Measurements from ENCODE around the gene ARHGAP42. TPM values are rescaled to one million over a fixed set of nuclear protein-coding genes. Genes with fewer than 3 reads are reported as not detected.

The ARHGAP42 gene
- total RNA-seq, 5 donors from 2014 or later (not counting 1 experiment from before 2014, with no cell fraction given) = 0.13 to 0.82 (median 0.49) TPM

GRCh38 chr11:100727410-100727809, 40.3 kb downstream of the ARHGAP42 start:
- WGBS (ENCODE audit: insufficient coverage) = 81% methylated on average over 2 of the region's 9 CpGs
- no peak for ATAC-seq (replicated peaks in 1 of 4)
- POLR2A ChIA-PET = no interaction called here

GRCh38 chr11:100730266-100730665, 43.2 kb downstream of the ARHGAP42 start:
- Histone ChIP-seq H3K27ac (ENCODE audit: low read length) (no peak overlapping the region), H3K27me3 (replicated peaks in 1 of 2; ENCODE audit: control insufficient read depth in 2 of 2, extremely low read depth in 1 of 2, insufficient read depth in 2 of 2, low read length in 1 of 2) (no peaks in the 10 kb centered on the region), H3K4me1 (ENCODE audit: control insufficient read depth in 1 of 2, extremely low read depth in 1 of 2, insufficient read depth in 2 of 2, low read length in 2 of 2) (no peaks in the 10 kb centered on the region), H3K4me3 (ENCODE audit: control insufficient read depth in 1 of 2, extremely low read depth in 1 of 2, low read length in 1 of 2) (no peak overlapping the region), H3K36me3 (ENCODE audit: control insufficient read depth in 2 of 2, extremely low read depth in 1 of 2, insufficient read depth in 1 of 2, low read length in 1 of 2) (no peaks in the 10 kb centered on the region), H3K9me3 (no peaks in the 10 kb centered on the region)
- DNase-seq (no peak), ATAC-seq (replicated peaks in 1 of 4) (no peak)
- Mint-ChIP-seq H3K9me3 (peaks cover 0 to 6% (median 3%) of the 10 kb centered on the region in 3 donors), H3K4me1 (no peaks in the 10 kb centered on the region), H3K27ac (no peak overlapping the region), H3K27me3 (no peaks in the 10 kb centered on the region), H3K4me3 (no peak overlapping the region), H3K36me3 (no peaks in the 10 kb centered on the region)
- ChIA-PET CTCF (no interaction called here), POLR2A (no interaction called here)
- WGBS (ENCODE audit: insufficient coverage) = 80% methylated on average over 2 of the region's 3 CpGs

More at GRCh38 chr11:100727410-100727809, 40.3 kb downstream of the ARHGAP42 start:
- H3K36me3 Mint-ChIP-seq = no peaks in the 10 kb centered on the region
- H3K27ac Mint-ChIP-seq = no peak overlapping the region
- CTCF ChIA-PET = no interaction called here
- DNase-seq = no peak
- H3K4me3 Mint-ChIP-seq = no peak overlapping the region
- no peaks in the 10 kb centered on the region for H3K27me3 Mint-ChIP-seq
- Histone ChIP-seq H3K9me3 (no peaks in the 10 kb centered on the region), H3K27ac (ENCODE audit: low read length) (no peak overlapping the region), H3K36me3 (ENCODE audit: control insufficient read depth in 2 of 2, extremely low read depth in 1 of 2, insufficient read depth in 1 of 2, low read length in 1 of 2) (no peaks in the 10 kb centered on the region), H3K4me3 (ENCODE audit: control insufficient read depth in 1 of 2, extremely low read depth in 1 of 2, low read length in 1 of 2) (no peak overlapping the region), H3K27me3 (replicated peaks in 1 of 2; ENCODE audit: control insufficient read depth in 2 of 2, extremely low read depth in 1 of 2, insufficient read depth in 2 of 2, low read length in 1 of 2) (no peaks in the 10 kb centered on the region), H3K4me1 (ENCODE audit: control insufficient read depth in 1 of 2, extremely low read depth in 1 of 2, insufficient read depth in 2 of 2, low read length in 2 of 2) (no peaks in the 10 kb centered on the region)
- H3K4me1 Mint-ChIP-seq = no peaks in the 10 kb centered on the region
- peaks cover 0 to 2% (median 0%) of the 10 kb centered on the region in 3 donors for H3K9me3 Mint-ChIP-seq

- Mint-ChIP-seq H3K4me1 (no peaks in the 10 kb centered on the region), H3K27me3 (no peaks in the 10 kb centered on the region), H3K27ac (no peak overlapping the region), H3K36me3 (no peaks in the 10 kb centered on the region), H3K9me3 (peaks cover 0 to 5% (median 4%) of the 10 kb centered on the region in 3 donors), H3K4me3 (no peak overlapping the region)
- no peak overlapping the region for H3K27ac ChIP-seq (ENCODE audit: low read length)
- no peaks in the 10 kb centered on the region for H3K9me3 ChIP-seq
- ChIA-PET CTCF (no interaction called here), POLR2A (no interaction called here)
- H3K27me3 ChIP-seq (replicated peaks in 1 of 2; ENCODE audit: control insufficient read depth in 2 of 2, extremely low read depth in 1 of 2, insufficient read depth in 2 of 2, low read length in 1 of 2) = no peaks in the 10 kb centered on the region
- no peaks in the 10 kb centered on the region for H3K4me1 ChIP-seq (ENCODE audit: control insufficient read depth in 1 of 2, extremely low read depth in 1 of 2, insufficient read depth in 2 of 2, low read length in 2 of 2)
- H3K4me3 ChIP-seq (ENCODE audit: control insufficient read depth in 1 of 2, extremely low read depth in 1 of 2, low read length in 1 of 2) = no peak overlapping the region
- no CpG with 5 or more reads among the region's 1 CpG for WGBS (ENCODE audit: insufficient coverage)
- no peak for ATAC-seq (replicated peaks in 1 of 4)
- DNase-seq = no peak
- H3K36me3 ChIP-seq (ENCODE audit: control insufficient read depth in 2 of 2, extremely low read depth in 1 of 2, insufficient read depth in 1 of 2, low read length in 1 of 2) = no peaks in the 10 kb centered on the region
These were observed 44.4 kb downstream of the ARHGAP42 start for GRCh38 chr11:100731471-100731870.

- DNase-seq = no peak
- Mint-ChIP-seq H3K9me3 (peaks cover 0 to 5% (median 4%) of the 10 kb centered on the region in 3 donors), H3K4me3 (no peak overlapping the region), H3K27me3 (no peaks in the 10 kb centered on the region), H3K4me1 (no peaks in the 10 kb centered on the region), H3K27ac (no peak overlapping the region), H3K36me3 (no peaks in the 10 kb centered on the region)
- Histone ChIP-seq H3K36me3 (ENCODE audit: control insufficient read depth in 2 of 2, extremely low read depth in 1 of 2, insufficient read depth in 1 of 2, low read length in 1 of 2) (no peaks in the 10 kb centered on the region), H3K4me3 (ENCODE audit: control insufficient read depth in 1 of 2, extremely low read depth in 1 of 2, low read length in 1 of 2) (no peak overlapping the region), H3K9me3 (no peaks in the 10 kb centered on the region), H3K27ac (ENCODE audit: low read length) (no peak overlapping the region), H3K4me1 (ENCODE audit: control insufficient read depth in 1 of 2, extremely low read depth in 1 of 2, insufficient read depth in 2 of 2, low read length in 2 of 2) (no peaks in the 10 kb centered on the region), H3K27me3 (replicated peaks in 1 of 2; ENCODE audit: control insufficient read depth in 2 of 2, extremely low read depth in 1 of 2, insufficient read depth in 2 of 2, low read length in 1 of 2) (no peaks in the 10 kb centered on the region)
- ChIA-PET CTCF (no interaction called here), POLR2A (no interaction called here)
- no peak for ATAC-seq (replicated peaks in 1 of 4)
These were observed 45.9 kb downstream of the ARHGAP42 start for GRCh38 chr11:100732949-100733348.

GRCh38 chr11:100734743-100735527, 47.8 kb downstream of the ARHGAP42 start:
- H3K36me3 Mint-ChIP-seq = no peaks in the 10 kb centered on the region
- no CpG with 5 or more reads among the region's 1 CpG for WGBS (ENCODE audit: insufficient coverage)

GRCh38 chr11:100735949-100736675, 49.0 kb downstream of the ARHGAP42 start:
- Histone ChIP-seq H3K27ac (ENCODE audit: low read length) (no peak overlapping the region), H3K27me3 (replicated peaks in 1 of 2; ENCODE audit: control insufficient read depth in 2 of 2, extremely low read depth in 1 of 2, insufficient read depth in 2 of 2, low read length in 1 of 2) (no peaks in the 10 kb centered on the region), H3K4me1 (ENCODE audit: control insufficient read depth in 1 of 2, extremely low read depth in 1 of 2, insufficient read depth in 2 of 2, low read length in 2 of 2) (no peaks in the 10 kb centered on the region), H3K36me3 (ENCODE audit: control insufficient read depth in 2 of 2, extremely low read depth in 1 of 2, insufficient read depth in 1 of 2, low read length in 1 of 2) (no peaks in the 10 kb centered on the region), H3K4me3 (ENCODE audit: control insufficient read depth in 1 of 2, extremely low read depth in 1 of 2, low read length in 1 of 2) (no peak overlapping the region), H3K9me3 (no peaks in the 10 kb centered on the region)
- Mint-ChIP-seq H3K9me3 (peaks cover 0 to 5% (median 4%) of the 10 kb centered on the region in 3 donors), H3K4me1 (no peaks in the 10 kb centered on the region), H3K4me3 (no peak overlapping the region), H3K27me3 (no peaks in the 10 kb centered on the region), H3K27ac (no peak overlapping the region), H3K36me3 (no peaks in the 10 kb centered on the region)
- DNase-seq (no peak), ATAC-seq (replicated peaks in 1 of 4) (no peak)
- ChIA-PET CTCF (no interaction called here), POLR2A (no interaction called here)
- 71% methylated on average over 1 of the region's 5 CpGs for WGBS (ENCODE audit: insufficient coverage)

More at GRCh38 chr11:100734743-100735527, 47.8 kb downstream of the ARHGAP42 start:
- Histone ChIP-seq H3K9me3 (no peaks in the 10 kb centered on the region), H3K4me3 (ENCODE audit: control insufficient read depth in 1 of 2, extremely low read depth in 1 of 2, low read length in 1 of 2) (no peak overlapping the region), H3K27ac (ENCODE audit: low read length) (no peak overlapping the region), H3K27me3 (replicated peaks in 1 of 2; ENCODE audit: control insufficient read depth in 2 of 2, extremely low read depth in 1 of 2, insufficient read depth in 2 of 2, low read length in 1 of 2) (no peaks in the 10 kb centered on the region), H3K4me1 (ENCODE audit: control insufficient read depth in 1 of 2, extremely low read depth in 1 of 2, insufficient read depth in 2 of 2, low read length in 2 of 2) (no peaks in the 10 kb centered on the region), H3K36me3 (ENCODE audit: control insufficient read depth in 2 of 2, extremely low read depth in 1 of 2, insufficient read depth in 1 of 2, low read length in 1 of 2) (no peaks in the 10 kb centered on the region)
- no peak overlapping the region for H3K27ac Mint-ChIP-seq
- ATAC-seq (replicated peaks in 1 of 4) = no peak
- peaks cover 0 to 5% (median 4%) of the 10 kb centered on the region in 3 donors for H3K9me3 Mint-ChIP-seq
- ChIA-PET CTCF (no interaction called here), POLR2A (no interaction called here)
- no peaks in the 10 kb centered on the region for H3K4me1 Mint-ChIP-seq
- no peak overlapping the region for H3K4me3 Mint-ChIP-seq
- no peaks in the 10 kb centered on the region for H3K27me3 Mint-ChIP-seq
- DNase-seq = no peak

All from T-cell (primary cell).